GM12801 (cell line): ENCODE data around the gene SULT6B1.

ENCODE experiments used
- TF ChIP-seq, protein P1 (sequence below): IDR thresholded peaks from one replicate; pipeline ENCODE4 v1.5.1; 2011; ENCODE audit warnings: control low read depth; ENCODE audit not compliant: insufficient read length; ENCODE audit errors: extremely low read depth

SULT6B1 gene

DNA sequence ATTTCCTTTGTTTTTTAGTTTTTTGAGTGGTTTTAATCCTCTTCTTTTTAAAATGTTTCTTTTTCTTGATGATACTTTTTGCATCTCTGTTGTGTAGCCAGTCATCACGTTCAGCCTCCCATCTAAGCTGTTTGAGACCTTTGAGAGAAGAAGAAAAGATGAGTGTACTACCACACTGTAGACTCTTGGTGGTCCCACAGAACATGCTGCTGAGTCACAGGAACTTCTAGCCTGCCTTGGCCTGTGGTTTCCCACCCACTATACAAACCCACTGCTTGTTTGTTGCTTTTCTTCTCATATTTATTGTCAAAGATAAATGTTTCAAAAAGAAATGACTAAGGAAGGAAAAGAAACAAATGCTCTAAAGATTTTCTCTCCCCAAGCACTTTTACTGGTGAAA lies 13.3 kb upstream of the SULT6B1 start:
- TF ChIP-seq, protein P1, sequence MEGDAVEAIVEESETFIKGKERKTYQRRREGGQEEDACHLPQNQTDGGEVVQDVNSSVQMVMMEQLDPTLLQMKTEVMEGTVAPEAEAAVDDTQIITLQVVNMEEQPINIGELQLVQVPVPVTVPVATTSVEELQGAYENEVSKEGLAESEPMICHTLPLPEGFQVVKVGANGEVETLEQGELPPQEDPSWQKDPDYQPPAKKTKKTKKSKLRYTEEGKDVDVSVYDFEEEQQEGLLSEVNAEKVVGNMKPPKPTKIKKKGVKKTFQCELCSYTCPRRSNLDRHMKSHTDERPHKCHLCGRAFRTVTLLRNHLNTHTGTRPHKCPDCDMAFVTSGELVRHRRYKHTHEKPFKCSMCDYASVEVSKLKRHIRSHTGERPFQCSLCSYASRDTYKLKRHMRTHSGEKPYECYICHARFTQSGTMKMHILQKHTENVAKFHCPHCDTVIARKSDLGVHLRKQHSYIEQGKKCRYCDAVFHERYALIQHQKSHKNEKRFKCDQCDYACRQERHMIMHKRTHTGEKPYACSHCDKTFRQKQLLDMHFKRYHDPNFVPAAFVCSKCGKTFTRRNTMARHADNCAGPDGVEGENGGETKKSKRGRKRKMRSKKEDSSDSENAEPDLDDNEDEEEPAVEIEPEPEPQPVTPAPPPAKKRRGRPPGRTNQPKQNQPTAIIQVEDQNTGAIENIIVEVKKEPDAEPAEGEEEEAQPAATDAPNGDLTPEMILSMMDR, result no peak

- TF ChIP-seq, protein P1, result no peak
These were observed 12.7 kb upstream of the SULT6B1 start for GRCh38 chr2:37201208-37201607.

GRCh38 chr2:37198681-37199065 lies 10.2 kb upstream of the SULT6B1 start:
- TF ChIP-seq, protein P1, result no peak

GRCh38 chr2:37196320-37197195 lies 8.1 kb upstream of the SULT6B1 start, which contains the start of gene CEBPZOS:
TSS of gene CEBPZOS (plus strand) at chr2:37196496. CDS start at chr2:37199705, 3,209 bp downstream.
- TF ChIP-seq, protein P1, result no peak

- TF ChIP-seq, protein P1, result no peak
These were observed 4.1 kb upstream of the SULT6B1 start for GRCh38 chr2:37192551-37192950.

DNA sequence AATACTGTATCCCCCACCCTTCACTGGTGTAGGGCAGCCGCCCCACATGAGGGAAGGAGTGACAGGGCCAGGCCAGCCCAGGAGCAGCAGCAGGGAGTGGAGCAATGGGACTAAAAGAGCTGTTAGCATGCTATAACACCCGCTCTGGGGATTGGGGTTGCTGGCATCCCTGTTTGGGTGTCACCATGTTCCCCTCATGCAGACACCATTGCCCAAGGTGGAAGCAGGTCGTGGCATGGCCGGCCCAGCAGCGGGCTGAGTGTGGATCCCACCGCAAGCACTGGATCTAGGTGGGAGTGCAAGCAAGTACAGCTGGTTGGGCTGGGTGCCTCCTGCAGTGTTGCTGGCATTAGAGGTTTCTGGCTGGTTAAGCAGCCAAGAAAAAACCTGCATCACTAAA lies 3.3 kb upstream of the SULT6B1 start:
- TF ChIP-seq, protein P1, result no peak

GRCh38 chr2:37191253-37191652 lies 2.8 kb upstream of the SULT6B1 start:
- TF ChIP-seq, protein P1, result no peak
